ENCODE results near the gene CLNK.

CLNK gene

DNA sequence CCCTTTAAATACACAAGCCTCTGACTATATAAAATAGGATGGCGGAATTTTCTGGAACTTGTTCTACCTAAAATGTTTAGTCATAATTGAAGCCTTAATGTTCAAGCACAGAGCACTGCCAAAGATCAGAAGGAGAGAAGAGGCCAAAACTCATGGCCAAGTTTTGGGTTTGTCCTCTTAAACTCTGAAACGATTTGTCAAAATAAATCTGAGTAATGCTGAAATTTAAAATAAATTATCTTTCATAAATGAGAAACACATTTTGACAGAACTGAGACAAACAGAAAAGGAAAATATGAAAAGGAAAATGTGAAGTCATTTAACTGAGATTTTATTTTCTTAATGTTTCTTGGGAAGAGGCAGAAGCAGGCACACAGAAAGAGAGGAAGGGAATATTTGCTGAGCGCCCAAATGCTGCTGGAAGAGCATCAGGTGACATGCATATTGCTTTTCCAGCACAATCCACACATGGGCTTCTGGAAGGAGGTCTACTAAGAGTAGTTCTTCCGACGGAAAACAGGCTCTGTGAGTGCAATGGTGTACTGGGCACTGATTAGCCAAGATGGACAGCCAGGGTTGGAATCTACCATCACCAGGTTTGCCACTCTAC is 179.9 kb downstream of the CLNK start:
- DNase-seq (ENCODE audit: low spot score), result no peak

DNA sequence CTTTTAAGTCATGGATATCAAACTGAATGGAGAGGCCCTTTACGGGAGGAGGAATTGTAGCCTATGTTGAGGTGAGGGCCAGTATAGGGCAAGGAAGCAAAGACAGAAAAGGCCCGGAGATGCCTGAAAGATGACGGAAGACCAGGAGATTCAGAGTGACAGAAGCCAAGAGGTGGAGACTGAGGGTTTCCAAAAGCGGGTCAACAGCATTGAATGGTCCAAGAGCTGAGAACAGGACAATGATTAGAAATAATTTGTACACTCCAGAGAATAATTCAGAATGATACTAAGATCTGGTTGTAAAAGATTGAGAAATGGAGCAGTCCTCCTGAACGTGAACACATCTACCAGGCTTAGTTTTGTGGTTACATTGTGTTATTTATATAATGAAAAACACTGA is 181.9 kb downstream of the CLNK start:
- no peak for DNase-seq (ENCODE audit: low spot score)

DNA sequence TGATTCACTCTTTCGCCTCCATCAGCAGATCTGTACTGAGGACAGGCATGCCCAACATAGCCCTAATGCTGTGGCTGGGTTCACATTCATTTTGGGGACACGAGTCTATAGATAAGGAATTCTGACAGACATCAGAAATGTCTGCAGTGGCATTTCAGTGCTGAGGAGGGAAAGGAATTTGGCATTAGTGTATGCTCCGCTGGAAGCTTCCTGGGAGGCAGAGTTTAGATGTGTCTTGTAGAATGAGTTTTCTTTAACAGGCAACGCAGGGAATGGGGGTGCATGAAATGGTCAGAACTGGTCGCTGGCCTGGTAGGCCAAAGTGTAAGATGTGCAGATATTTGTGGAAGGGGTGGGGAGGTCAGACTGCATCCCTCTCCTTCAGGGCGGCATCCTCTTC is 183.8 kb downstream of the CLNK start:
- no peak for DNase-seq (ENCODE audit: low spot score)

DNA sequence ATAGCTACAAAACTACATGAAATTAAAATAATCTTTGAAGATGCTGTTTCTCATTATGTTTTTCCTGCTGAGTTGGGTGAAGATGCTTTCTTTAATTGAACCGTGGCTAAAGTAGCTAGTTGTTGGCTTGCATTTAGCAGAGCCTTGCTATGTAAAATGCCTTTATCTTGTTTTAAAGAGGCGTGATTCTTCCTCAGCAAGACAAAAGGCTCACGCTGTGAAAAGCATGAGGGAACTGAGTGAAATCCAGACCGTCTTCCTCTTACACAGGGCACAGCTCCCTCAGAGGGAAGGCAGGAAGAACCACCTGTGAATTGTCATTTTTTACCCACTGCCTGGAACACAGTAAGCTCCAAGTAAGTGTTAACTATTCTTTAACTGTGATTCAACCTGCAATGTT is 188.4 kb downstream of the CLNK start:
- DNase-seq (ENCODE audit: low spot score), result no peak

DNA sequence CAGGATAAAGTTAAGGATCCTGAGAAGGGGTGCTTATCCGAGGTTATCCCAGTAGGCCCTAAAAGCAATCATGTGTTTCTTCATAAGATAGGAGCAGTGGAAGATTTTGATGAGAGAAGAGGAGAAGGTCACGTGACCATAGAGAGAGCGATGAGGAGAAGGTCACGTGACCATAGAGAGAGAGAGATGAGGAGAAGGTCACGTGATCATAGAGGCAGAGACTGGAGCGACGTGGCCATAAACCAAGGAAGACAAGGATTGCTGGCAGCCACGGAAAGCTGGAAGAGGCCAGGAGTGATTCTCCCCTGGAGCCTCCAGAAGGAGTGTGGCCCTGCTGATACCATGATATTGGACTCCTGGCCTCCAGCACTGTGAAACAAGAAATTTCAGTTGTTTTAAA is 188.9 kb downstream of the CLNK start:
- no peak for DNase-seq (ENCODE audit: low spot score)

DNA sequence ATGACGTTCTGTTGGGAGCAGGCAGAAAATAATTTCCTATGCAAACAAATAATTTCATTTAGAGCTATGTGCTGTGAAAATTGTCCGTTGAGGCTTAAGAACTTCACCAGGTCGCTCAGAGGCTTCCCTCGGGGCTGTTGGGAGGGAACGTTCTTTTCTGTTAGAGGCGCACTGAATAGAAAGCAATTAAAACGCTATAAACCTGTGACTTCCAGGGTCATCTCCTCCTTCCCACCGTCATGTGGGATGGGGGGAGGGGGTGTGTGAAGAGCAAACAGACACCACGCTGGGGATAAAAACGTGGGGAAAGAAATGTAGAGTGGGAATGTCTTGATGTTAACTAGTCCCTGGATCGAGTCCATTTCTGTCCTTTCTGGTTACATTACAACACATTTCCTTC is 192.1 kb downstream of the CLNK start:
- DNase-seq (ENCODE audit: low spot score), result no peak

DNA sequence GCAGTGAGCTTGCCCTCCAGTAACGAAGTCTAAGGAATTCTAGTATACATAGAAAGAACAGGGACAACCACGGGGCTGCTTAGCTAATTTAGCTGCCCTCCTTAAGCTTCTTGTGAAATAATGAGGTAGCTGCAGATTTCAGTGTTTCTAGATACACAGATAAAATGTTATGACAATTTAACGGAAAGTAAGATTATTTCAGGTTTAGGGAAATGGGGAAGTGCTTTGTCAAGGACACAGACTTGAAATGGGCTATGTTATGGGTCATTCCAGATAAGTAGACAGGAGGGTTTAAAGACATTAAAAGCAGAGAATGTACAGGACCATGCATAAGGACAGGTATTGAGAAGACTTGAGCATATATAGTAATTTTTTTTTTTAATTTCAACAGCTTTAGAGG is 193.2 kb downstream of the CLNK start:
- DNase-seq (ENCODE audit: low spot score), result no peak

DNA sequence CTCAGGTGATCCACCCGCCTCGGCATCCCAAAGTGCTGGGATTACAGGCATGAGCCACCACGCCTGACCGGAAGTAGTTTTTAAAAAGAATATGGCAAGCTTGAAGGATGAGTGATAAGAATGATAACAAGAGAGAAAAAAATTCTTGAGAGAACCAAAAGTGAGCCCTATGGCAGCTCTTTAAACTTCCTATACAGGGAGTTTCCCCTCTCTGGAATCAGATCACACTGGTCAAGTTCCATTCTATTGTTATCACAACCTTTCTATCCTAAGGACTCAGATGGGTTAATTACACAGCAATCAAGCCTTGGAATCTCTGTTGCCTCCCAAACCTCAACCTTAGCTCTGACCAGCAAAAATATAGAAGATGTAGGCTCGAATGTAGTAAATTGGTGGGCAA is 193.6 kb downstream of the CLNK start:
- no peak for DNase-seq (ENCODE audit: low spot score)

DNA sequence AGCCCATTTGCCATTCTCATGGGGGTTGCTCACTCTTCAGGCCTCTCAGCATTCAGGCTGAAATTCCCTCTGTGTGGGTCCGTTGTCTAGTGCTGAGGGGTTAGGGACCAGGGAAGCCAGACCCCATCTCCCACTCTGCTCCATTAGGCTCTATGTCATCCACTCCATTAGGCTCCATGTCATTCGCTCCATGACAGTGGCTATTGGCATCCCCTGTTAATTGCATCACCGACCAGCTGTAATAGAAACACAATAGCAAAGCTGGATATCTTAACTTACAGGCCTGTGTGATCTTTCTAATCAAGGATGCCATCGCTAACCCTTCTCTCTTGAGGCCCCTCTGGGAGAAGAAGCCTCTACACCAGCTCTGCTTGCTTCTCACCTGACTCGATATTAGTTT is 201.7 kb downstream of the CLNK start:
- DNase-seq (ENCODE audit: low spot score), result no peak

DNA sequence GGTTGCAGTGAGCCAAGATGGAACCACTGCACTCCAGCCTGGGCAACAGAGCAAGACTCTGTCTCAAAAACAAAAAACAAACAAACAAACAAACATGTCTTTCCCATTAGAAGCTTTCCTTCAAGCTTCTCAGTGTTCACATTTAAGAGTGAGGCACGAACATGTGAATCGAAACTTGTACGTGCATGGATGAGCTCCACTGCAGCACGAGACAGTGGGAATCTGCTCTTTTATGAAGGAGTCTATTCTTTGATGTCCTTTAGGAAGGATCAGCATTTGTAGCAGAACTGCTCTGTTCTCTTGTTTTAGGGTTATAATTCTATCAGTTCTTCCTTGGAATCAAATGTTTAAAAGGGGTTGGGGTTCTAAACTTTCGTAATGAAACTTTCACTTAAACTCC is 204.0 kb downstream of the CLNK start:
- DNase-seq (ENCODE audit: low spot score), result no peak

DNA sequence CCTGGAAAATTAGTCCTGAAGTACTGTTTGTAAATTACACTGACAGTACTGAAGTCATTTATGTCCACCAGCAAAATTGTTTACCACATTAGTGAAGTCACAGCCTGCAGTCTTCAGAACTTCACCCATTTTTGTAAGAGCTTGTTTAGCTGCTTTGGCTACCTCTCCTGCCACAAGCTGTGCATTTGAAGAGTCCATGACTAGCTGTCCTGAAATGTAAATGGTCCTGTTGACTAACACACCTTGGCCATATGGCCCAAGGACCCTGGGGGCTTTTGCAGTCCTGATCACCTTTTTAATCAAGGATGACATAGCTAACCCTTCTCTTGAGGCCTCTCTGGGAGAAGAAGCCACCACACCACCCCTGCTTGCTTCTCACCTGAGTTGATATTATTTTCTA is 205.9 kb downstream of the CLNK start:
- no peak for DNase-seq (ENCODE audit: low spot score)

DNA sequence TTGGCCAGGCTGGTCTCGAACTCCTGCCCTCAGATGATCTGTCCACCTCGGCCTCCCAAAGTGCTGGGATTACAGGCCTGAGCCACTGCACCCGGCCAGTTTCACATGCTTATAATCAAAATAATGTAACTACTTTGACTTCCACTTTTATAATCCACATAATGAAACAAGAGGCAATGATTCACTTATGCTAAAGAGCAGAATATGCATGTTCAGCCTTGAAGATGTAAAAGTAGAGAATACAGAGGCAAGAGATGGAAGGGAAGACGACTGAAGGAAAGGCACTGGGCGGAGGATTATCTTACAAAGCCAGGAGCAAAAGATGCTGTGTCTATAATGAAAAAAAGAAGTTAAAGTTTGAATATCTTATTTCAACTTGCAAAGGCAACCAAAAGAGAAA is 214.1 kb downstream of the CLNK start:
- no peak for DNase-seq (ENCODE audit: low spot score)

DNA sequence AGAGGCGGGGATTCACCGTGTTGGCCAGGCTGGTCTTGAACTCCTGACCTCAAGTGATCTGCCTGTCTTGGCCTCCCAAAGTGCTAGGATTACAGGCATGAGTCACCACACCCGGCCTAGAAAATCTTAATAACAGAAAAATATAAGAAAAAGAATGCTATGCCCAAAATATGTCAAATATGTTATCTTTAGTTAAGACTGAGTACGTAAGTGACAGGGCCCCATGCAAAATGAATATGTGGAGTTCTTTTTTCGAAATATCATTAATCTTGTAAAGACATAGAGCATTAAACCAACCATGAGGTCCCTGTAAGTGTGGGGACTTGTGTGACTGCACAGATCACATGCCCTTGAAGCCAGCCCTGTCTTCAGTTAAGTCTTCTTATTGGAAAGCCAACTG is 218.4 kb downstream of the CLNK start:
- DNase-seq (ENCODE audit: low spot score), result no peak

DNA sequence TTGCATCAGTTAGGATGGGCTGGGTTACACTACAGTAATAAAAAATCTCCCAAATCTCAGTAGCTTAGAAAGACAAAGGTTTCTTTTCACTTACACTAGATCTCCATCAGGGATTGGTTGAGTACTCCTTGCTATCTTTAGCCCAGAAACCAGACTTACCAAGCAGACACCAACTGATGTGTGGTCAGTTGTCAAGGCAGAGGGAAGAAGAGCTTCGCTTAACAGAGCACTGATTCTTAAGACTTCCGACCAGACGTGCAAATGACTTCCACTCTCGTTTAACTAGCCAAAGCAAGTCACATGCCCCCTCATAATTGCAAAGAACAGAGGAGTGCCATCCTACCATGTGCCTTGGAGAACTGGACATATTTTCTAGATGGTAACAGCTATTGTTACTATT is 221.7 kb downstream of the CLNK start:
- no peak for DNase-seq (ENCODE audit: low spot score)

DNA sequence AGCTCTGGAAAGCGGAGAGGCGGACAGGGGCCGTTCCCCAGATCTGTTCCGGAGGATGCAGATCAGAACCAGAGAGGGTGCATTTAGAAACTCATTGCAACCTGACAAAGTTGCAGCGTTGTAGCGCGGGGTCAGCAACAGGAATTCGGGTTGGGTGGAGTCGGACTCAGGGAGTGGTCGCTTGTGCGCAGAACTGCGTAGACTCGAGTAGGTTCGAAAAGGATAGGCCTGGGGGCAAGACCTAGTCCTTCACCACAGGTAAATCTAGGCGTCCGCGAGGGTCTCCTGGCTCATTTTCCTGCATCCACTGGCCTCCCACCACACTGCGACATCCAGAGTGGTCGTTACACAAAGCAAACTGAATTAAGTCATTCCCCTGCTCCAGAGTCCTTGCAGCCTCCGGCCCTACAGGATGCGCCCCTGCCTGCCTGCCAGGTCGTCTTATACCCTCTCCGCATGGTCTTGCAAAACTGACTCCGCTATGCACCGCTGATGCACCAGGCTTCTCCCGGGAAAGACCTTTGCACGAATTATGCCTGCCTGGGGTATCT is 222.6 kb downstream of the CLNK start:
- no peak for DNase-seq (ENCODE audit: low spot score)

DNA sequence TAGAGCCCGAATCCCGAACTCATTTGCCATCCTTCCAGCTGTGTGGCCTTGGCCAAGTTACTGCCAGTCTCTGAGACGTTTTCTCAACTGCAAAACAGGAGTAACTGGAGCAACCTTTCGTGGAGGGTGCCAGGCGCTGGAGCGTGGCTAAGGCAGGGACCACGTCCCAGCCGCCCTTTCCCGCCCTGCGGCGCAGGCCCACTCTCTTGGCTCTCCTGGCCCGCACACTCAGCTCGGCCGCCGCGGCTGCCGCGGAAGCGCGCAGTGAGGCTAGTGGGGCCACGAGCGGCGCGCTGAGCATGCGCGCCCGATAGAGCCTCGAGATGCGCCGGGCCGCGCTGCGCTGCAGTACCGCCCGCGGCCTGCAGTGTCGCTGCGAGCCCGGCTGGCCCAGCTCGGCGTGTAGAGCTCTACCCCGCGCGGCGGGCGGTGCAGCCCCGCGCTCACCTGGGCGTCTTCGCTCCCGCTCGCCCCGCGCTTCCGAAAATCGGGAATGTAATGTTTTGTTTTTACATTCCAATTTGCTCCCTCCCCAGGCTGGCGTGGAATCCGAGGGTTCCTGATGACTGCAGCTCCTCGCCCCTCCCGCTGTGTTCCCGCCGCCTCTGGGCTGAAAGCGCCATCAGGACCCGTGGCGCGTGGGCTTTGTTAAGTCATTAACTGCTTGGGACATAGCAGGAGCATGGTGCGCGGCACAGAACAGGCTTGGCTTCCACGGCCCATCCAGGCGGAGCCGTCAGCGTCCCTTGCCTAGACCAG is 223.3 kb downstream of the CLNK start:
- DNase-seq (ENCODE audit: low spot score), result no peak

DNA sequence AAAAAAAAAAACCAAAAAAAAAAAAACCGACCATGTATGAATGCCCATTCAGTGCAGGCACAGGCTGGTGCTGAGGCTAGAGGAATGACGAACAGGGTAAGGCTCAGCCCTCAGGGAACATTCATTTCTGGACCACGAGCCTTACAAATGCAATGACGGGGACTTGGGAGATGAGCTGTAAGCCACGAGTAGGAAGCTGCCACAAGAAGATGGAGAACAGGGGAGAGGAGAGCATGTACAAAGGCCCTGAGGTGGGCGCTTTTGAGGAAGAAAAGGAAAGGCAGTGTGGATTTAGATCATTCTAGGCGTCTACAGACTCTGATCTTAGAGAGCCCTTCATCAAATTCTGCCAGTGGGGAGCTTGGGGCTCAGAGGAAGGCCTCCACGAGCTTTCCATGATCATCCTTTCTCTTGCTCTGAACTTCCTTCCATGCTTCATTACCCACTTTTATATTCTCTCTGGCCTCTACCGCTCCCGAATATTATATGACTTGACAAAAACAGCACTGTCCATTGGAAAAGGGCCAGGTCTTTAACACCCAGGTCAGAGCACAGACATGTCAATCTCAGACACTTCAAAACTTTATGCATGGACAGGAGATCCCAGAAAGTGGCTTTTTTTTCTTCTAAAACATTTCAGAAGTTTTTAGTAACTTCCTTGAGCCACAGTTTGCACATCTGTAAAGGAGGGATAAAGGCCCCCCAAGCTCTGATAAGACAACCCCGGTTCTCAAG is 224.1 kb downstream of the CLNK start:
- no peak for DNase-seq (ENCODE audit: low spot score)

DNA sequence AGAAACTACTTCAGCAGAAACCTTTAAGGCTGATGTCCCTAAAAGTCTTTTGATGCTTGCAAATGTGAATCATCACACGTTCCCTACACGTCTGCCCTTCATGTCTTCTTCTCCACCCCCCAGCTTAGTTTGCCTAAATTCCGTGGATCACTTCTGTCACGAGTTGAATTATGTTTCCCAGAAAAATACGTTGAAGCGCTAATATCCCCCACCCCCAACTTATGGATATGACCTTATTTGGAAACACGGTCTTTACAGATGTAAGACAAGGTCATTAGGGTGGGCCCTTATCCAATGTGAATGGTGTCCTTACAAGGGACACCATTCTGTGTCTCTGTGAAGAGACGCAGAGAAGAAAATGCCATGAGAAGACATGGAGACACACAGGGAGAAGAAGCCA is 225.3 kb downstream of the CLNK start:
- DNase-seq (ENCODE audit: low spot score), result no peak

DNA sequence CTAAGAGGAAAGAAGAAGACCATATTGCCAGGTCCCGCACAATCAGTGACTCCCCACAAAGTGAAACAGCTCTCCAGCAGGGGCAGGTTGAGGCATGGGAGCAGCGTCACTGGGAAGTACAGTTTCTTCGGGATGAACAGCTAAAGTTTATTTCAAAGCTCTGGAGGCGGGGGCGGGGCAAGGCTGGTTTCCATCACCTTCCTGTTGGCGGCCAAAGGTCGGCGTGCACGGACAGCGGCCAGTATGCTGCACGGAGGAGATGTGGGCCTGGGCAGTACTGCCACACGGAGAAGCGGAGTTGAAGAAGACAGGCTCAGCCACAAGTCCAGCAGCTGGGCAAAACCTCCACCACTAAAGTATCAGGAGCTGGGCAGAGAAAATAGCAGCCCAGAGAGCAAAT is 226.4 kb downstream of the CLNK start:
- no peak for DNase-seq (ENCODE audit: low spot score)

DNA sequence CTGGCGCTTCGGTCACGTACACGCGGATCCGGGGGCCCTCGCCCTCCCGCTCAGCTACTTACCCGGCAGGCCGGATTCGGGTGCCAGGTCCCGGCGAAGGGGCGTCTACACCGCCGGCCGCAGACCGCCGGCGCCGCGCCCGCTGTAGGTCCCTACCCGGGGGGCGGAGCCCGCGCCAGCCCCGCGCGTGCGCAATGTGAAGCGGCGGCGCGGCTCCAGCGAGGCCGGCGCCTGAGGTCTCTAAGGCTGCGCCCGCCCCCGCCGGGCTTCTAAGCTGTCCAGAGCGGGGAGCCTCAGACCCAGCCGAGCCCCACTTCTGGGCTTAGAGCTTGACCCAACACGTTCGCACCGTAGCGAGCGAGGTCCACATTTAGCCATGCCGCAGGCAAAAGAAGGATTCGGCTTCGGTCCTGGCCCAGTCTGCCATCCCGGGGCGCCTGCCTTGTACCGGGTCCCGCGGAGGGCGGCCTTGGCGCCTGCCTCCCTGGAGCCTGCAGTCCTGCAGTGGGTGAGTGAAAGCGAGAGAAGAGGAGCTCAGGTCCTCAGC is 227.2 kb downstream of the CLNK start, which contains the start of gene ZNF518B:
ZNF518B (minus strand) TSS at position 172 of the 547 bp plus-strand sequence. CDS start 11,098 bp downstream, outside the sequence.
- DNase-seq (ENCODE audit: low spot score), result no peak

DNA sequence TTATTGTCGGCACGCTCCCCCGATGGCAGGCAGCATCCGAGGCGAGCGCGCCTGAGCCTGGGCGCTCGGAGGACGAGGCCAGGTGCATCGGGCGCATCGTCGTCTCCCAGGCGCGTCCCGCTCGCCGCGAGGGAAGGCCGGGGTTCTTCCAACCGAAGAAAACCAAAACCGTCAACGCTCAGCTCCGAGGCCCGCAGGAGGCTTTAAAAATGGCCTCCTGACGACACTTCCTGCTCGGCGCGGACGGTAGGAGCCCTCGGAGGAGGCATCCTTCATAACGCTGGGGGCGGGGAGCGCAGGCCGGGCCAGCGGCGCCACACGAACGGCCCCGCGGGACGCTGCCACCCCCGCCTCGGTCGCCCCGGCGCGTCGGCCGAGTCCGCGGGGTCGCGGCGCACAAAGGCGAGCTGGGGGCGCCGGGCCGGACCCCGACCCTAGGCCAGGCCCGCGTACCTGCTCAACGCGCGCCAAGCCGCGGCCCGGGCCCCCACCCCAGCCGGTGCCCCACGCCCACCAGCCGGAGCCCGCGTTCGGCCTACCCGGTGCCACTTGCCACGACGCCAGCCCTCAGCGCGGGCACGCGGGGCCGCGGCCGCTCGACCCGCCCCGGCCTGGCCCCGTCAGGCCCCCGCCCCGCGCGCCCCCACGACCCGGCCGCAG is 227.8 kb downstream of the CLNK start:
- no peak for DNase-seq (ENCODE audit: low spot score)

DNA sequence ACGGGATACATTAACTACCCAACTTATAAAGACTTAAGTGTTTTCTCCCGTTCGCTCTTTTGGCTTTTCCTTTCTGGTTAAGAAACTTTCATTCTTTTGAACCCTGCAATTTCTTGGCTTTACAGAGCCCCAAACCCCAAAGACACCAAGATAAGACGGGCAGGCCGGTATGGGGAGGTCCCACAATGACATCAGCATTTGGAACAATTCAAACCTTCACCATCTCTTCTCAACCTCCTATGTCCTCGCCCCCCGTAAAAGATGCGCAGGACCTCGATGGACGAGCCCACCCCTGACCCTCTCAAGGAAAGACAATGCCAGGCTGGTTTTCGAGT is 228.3 kb downstream of the CLNK start:
- no peak for DNase-seq (ENCODE audit: low spot score)

Data from SW480 (cell line).